Sigmoid colon (tissue), 7 donors: ENCODE measurements around the gene DDR2. TPM values are rescaled to one million over a fixed set of nuclear protein-coding genes. Genes with fewer than 3 reads are reported as not detected.
"Not testable (repeated sequence)": the region's sequence is repeated elsewhere in the genome, so short reads cannot be mapped to it uniquely, and the experiment has no call there.

Source experiments
- DNase-seq: peaks from one replicate; pipeline ENCODE4 v3.0.0-alpha.2; 2019
- H3K27ac ChIP-seq, 4 donors: fragments of 200-600 bp; sonication (generic); one replicate each; pipeline ENCODE4 v1.5.1; 2016 to 2019; ENCODE audit warnings: mild to moderate bottlenecking in 1 of 4
- H3K27me3 ChIP-seq, 3 donors: fragments of 200-600 bp; sonication (generic); one replicate each; pipeline ENCODE4 v1.5.1; 2019; ENCODE audit warnings: mild to moderate bottlenecking in 1 of 3
- H3K36me3 ChIP-seq, 4 donors: fragments of 200-600 bp; sonication (generic); one replicate each; pipeline ENCODE4 v1.5.1; 2016 to 2019
- H3K4me1 ChIP-seq, 4 donors: fragments of 200-600 bp; sonication (generic); one replicate each; pipeline ENCODE4 v1.5.1; 2017 to 2019
- H3K4me3 ChIP-seq, 4 donors: fragments of 200-600 bp; sonication (generic); one replicate each; pipeline ENCODE4 v1.5.1; 2017 to 2019; ENCODE audit warnings: mild to moderate bottlenecking in 2 of 4, moderate library complexity in 1 of 4
- H3K9me3 ChIP-seq, 4 donors: fragments of 200-600 bp in 3 of 4; sonication (generic) in 3 of 4; one replicate each; pipeline versions ENCODE4 v1.5.1 to v1.6.1; 2013 to 2019
- CTCF ChIP-seq, 4 experiments: fragments of 450-650 bp in 3 of 4; fragments of 200-600 bp in 1 of 4; IDR thresholded peaks; one replicate each; pipeline ENCODE4 v1.5.1; 2016 to 2019; ENCODE audit warnings: antibody characterized with exemption in 4 of 4, mild to moderate bottlenecking in 3 of 4, moderate library complexity in 2 of 4
- EP300 ChIP-seq, 4 donors: sonication (generic); formaldehyde crosslinking; IDR thresholded peaks; one replicate each; pipeline ENCODE4 v1.6.1; 2017; ENCODE audit warnings: antibody characterized with exemption in 4 of 4
- POLR2A ChIP-seq, 2 donors: fragments of 450-650 bp; IDR thresholded peaks; one replicate each; pipeline ENCODE4 v1.6.1; 2016; ENCODE audit warnings: antibody characterized with exemption in 2 of 2, mild to moderate bottlenecking in 2 of 2, moderate library complexity in 2 of 2
- POLR2AphosphoS5 ChIP-seq, 4 donors: sonication (generic); formaldehyde crosslinking; IDR thresholded peaks; one replicate each; pipeline ENCODE4 v1.6.1; 2017; ENCODE audit warnings: antibody characterized with exemption in 4 of 4
- WGBS, 2 donors: extraction: QIAGEN DNeasy Blood & Tissue Kit; methylation state at CpG; one replicate each; pipeline ENCODE4 v1.1.7; 2013; 5-methylcytosine and 5-hydroxymethylcytosine counted together
- intact Hi-C: fragments of 100-400 bp; cut with DNase I; formaldehyde crosslinking; loops from one replicate; pipeline ENCODE4 v1.15.1; 2023
- polyA plus RNA-seq, 3 donors: library from polyadenylated mRNA; stranded (reverse); fragments of 200-250 nt; gene quantifications; one replicate each; pipeline ENCODE4 v1.2.3, GENCODE V29; 2013
- total RNA-seq, 4 donors: library from RNA; depleted of rRNA; stranded (reverse); fragments of >200 nt; gene quantifications; one replicate each; pipeline ENCODE4 v1.1.0, GENCODE V29; 2016
- donor health status: healthy with polysubstance abuse.
- donor health status: Bipolar disorder and iron deficiency.
- donor health status: healthy.

DDR2 gene
- total RNA-seq (100 to 1,000 TPM; 150 to 236 (median 225) TPM), polyA plus RNA-seq (10 to 100 TPM in 2 of 3 donors, 1 to 10 TPM in 1; 3.5 to 50.5 (median 18.0) TPM)

- no peak for TF ChIP-seq POLR2A (IDR thresholded peaks at IDR 0.05)
- TF ChIP-seq POLR2AphosphoS5 (IDR thresholded peaks at IDR 0.05): peak; percentile 36 to 74 (median 52)
- Histone ChIP-seq H3K9me3 (no peaks in the 10 kb centered on the region), H3K4me3 (peak within 1 kb of the TSS; percentile 37 to 56 (median 56)), H3K4me1 (peaks cover 0 to 72% (median 61%) of the 10 kb centered on the region in 4 donors), H3K36me3 (no peaks in the 10 kb centered on the region), H3K27me3 (no peaks in the 10 kb centered on the region), H3K27ac (peak within 1 kb of the TSS; percentile 90 to 94 (median 90))
- DNase-seq: peak; percentile 94
- 79 to 81% methylated on average over 4 of the region's 4 CpGs for WGBS, 2 donors
- intact Hi-C loops: loop anchor here (5.0 kb wide), 2 partner anchors 55 to 100 kb away; no protein-coding TSS in a partner anchor
Measured at GRCh38 chr1:162632217-162632666, at the start of gene DDR2. TSS of gene DDR2 (plus strand) at chr1:162632464. CDS start at chr1:162719064, 86,600 bp downstream.

- H3K9me3 ChIP-seq, H3K27ac ChIP-seq, H3K27me3 ChIP-seq, DNase-seq, intact Hi-C loops, H3K4me3 ChIP-seq: not testable (repeated sequence)
- Histone ChIP-seq H3K36me3 (peaks cover 0 to 67% (median 17%) of the 10 kb centered on the region in 4 donors), H3K4me1 (peaks cover 0 to 10% (median 8%) of the 10 kb centered on the region in 4 donors)
- 78 to 86% methylated on average over 6 of the region's 6 CpGs for WGBS, 2 donors
Measured at GRCh38 chr1:162582901-162583300, 49.4 kb upstream of the DDR2 start.

- intact Hi-C loops, H3K4me1 ChIP-seq, DNase-seq, H3K27me3 ChIP-seq, H3K9me3 ChIP-seq, H3K27ac ChIP-seq, H3K4me3 ChIP-seq: not testable (repeated sequence)
- H3K36me3 ChIP-seq: peaks cover 4 to 71% (median 19%) of the 10 kb centered on the region in 4 donors
- 96 to 98% methylated on average over 4 of the region's 4 CpGs for WGBS, 2 donors
Measured at GRCh38 chr1:162585101-162585500, 47.2 kb upstream of the DDR2 start.

GRCh38 chr1:162587347-162587746, 44.9 kb upstream of the DDR2 start:
- H3K4me3 ChIP-seq: no peak overlapping the region
- no peak for DNase-seq
- no peaks in the 10 kb centered on the region for H3K9me3 ChIP-seq
- no peaks in the 10 kb centered on the region for H3K27me3 ChIP-seq
- 15 to 62% methylated on average over 6 of the region's 6 CpGs for WGBS, 2 donors
- H3K4me1 ChIP-seq: no peaks in the 10 kb centered on the region
- peaks cover 4 to 77% (median 17%) of the 10 kb centered on the region in 4 donors for H3K36me3 ChIP-seq
- no peak overlapping the region for H3K27ac ChIP-seq
- TF ChIP-seq POLR2AphosphoS5 (IDR thresholded peaks at IDR 0.05): no peak
- no peak for TF ChIP-seq CTCF (IDR thresholded peaks at IDR 0.05)
- TF ChIP-seq EP300 (IDR thresholded peaks at IDR 0.05): no peak
- TF ChIP-seq POLR2A (IDR thresholded peaks at IDR 0.05): no peak
- intact Hi-C loops: no loop called here

GRCh38 chr1:162587761-162588260, 44.5 kb upstream of the DDR2 start:
- no peak overlapping the region for H3K27ac ChIP-seq
- 94 to 98% methylated on average over 5 of the region's 5 CpGs for WGBS, 2 donors
- H3K9me3 ChIP-seq: no peaks in the 10 kb centered on the region
- no peak overlapping the region for H3K4me3 ChIP-seq
- DNase-seq: no peak
- intact Hi-C loops: no loop called here
- no peaks in the 10 kb centered on the region for H3K27me3 ChIP-seq
- no peaks in the 10 kb centered on the region for H3K4me1 ChIP-seq
- H3K36me3 ChIP-seq: peaks cover 4 to 79% (median 17%) of the 10 kb centered on the region in 4 donors
- TF ChIP-seq POLR2A (IDR thresholded peaks at IDR 0.05): no peak
- TF ChIP-seq EP300 (IDR thresholded peaks at IDR 0.05): no peak

- Histone ChIP-seq H3K36me3 (peaks cover 1 to 83% (median 10%) of the 10 kb centered on the region in 4 donors), H3K4me3 (no peak overlapping the region), H3K27ac (no peak overlapping the region)
Measured at GRCh38 chr1:162590101-162590500, 42.2 kb upstream of the DDR2 start.

More at GRCh38 chr1:162590101-162590500, 42.2 kb upstream of the DDR2 start:
- Histone ChIP-seq H3K4me1 (no peaks in the 10 kb centered on the region), H3K9me3 (no peaks in the 10 kb centered on the region), H3K27me3 (no peaks in the 10 kb centered on the region)
- intact Hi-C loops: no loop called here
- WGBS, 2 donors: 95 to 99% methylated on average over 3 of the region's 3 CpGs
- TF ChIP-seq CTCF (IDR thresholded peaks at IDR 0.05) (no peak), EP300 (IDR thresholded peaks at IDR 0.05) (no peak), POLR2A (IDR thresholded peaks at IDR 0.05) (no peak), POLR2AphosphoS5 (IDR thresholded peaks at IDR 0.05) (no peak)
- DNase-seq: no peak
